GM12892 (cell line): ENCODE measurements around the gene ZNF385D.

Source experiments
- POLR2A ChIP-seq: IDR thresholded peaks from 2 replicates; pipeline ENCODE4 v1.6.1; 2011; ENCODE audit warnings: low read depth, low read length, control low read depth
- POLR2AphosphoS5 ChIP-seq: IDR thresholded peaks from 2 replicates; pipeline ENCODE4 v1.6.1; 2011; ENCODE audit warnings: low read depth, low read length, control low read depth

GRCh38 chr3:21664996-21665395, 86.0 kb downstream of the ZNF385D start:
- TF ChIP-seq POLR2AphosphoS5 (no peak), POLR2A (no peak)
